HG03103 (cell line): Measurements from ENCODE around the gene LMO7.
"Not testable (repeated sequence)": the region's sequence is repeated elsewhere in the genome, so short reads cannot be mapped to it uniquely, and the experiment has no call there.

Source experiments
- ATAC-seq: cut with Tn5 transposase; IDR thresholded peaks from one replicate; pipeline ENCODE4 v1.9.1; 2021; ENCODE audit warnings: low read depth; ENCODE audit not compliant: unreplicated experiment

The LMO7 gene

DNA sequence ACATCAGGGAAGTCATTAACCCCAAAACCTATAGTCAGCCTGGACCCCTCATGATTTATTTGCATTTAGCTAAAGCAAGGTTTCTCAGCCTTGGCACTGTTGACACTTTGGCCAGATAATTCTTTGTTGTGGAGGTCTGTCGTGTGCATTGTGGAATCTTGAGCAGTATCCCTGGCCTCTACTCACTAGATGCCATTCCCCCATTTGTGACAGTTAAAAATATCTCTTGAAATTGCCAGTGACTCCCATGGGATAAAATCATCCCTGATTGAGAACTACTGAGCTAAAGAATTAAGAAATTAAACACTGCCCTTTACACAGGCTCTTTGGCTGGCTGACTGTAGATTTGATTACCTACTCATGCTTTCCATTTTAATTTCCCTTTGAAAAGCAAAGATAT lies 102.7 kb downstream of the LMO7 start:
- no peak for ATAC-seq

DNA sequence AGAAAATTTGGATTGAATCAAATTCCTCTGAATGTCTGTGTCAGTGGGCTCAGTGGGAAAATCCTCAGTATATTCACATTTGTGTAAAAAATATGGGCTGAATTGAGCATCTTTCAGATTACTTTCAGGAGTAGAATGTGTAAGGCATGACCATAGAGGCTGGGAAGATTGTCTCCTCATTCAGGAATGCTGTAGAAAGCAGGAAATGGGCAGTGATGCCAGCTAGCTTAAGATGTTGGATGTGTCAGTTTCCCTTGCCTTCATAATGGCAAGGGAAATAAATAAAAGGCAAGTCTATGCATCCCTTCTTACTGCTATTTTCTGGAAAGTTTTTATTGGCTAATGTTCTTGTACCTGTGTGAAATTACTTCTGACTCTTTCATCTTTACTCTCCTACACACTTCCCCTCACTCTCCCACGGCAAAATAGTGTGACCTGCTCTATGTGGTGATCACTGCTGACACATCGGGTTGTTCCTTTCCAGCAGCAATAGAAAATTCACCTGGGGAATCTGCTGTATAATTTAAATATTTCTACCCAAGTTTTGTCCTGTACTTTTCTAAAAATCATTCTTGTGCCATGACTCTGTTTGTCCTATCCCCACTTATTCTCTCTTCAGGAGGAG lies 103.2 kb downstream of the LMO7 start:
- ATAC-seq: no peak

DNA sequence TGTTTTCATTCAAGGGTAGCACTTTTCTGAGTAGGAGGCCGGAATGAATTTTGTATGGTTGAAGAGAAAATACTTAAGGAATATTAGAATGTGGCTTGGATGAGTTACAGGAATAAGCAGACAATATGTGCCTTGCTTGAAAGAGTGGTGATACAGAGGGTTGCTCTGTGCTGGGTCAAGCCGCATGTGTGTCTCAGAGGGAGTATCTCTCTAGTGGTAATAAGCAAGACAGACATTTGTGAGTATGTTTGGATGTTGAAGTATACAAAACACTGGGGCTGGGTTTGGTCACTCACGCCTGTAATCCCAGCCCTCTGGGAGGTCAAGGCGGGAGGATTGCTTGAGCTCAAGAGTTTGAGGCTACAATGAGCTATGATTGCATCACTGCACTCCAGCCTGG lies 103.9 kb downstream of the LMO7 start:
- ATAC-seq: no peak

DNA sequence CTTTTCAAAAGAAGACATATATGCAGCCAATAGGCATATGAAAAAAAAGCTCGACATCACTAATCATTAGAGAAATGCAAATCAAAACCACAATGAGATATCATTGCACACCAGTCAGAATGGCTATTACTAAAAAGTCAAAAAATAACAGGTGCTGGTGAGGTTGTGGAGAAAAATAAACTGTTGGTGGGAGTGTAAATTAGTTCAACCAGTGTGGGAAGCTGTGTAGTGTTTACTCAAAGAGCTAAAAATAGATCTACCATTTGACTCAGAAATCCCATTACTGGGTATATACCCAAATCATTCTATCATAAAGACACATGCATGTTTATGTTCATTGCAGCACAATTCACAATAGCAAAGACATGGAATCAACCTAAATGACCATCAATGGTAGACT lies 106.9 kb downstream of the LMO7 start:
- not testable (repeated sequence) for ATAC-seq

DNA sequence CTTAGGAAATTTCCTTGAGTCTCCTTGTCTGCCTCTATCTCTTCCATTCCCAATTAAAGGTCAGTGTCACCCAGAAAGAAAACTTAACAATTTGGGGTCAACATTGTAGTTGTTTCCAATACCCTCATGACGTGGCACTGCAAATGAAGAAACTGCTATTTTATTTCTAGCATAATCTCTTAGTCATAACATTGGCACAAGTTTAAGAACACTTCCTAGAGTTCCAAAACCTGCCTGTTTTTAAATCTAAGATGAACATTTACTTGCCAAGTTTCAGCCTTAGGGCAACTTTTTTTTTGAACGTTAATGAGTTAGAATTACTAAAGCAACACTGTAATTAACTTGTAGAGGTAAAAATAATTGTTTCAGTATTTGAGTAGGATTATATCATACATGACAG lies 108.0 kb downstream of the LMO7 start:
- ATAC-seq: no peak

DNA sequence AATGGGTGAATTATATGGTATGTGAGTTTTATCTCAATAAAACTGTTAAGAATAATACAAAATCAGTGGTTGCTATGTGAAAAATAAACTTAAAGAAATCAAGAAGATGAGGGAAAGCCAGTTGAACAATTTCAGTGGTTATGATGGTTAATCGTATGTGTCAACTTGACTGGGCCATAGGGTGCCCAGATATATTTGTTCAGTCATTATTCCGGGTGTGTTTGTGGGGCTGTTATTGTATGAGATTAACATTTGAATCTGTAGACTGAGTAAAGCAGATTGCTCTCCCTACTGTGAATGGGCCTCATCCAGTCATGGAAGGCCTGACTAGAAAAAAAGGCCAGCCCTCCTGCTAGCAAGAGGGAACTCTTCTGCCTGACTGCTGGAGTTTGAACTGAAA lies 109.3 kb downstream of the LMO7 start:
- ATAC-seq: no peak

DNA sequence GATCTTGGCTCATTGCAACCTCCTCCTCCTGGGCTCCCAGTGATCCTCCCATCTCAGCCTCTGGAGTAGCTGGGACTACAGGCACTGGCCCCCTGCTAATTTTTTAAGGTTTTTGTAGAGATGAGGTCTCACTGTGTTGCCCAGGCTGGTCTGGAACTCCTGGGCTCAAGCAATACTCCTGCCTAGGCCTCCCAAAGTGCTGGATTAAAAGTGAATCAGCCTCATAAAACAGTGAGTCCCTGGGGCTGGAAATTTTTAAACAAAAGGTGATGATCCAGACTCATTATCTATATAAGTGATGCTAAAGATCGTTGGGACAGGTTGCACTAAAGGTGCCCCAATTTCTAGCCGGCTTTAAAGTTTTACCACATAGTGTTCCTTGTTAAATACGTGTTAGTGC lies 112.7 kb downstream of the LMO7 start:
- ATAC-seq: no peak

DNA sequence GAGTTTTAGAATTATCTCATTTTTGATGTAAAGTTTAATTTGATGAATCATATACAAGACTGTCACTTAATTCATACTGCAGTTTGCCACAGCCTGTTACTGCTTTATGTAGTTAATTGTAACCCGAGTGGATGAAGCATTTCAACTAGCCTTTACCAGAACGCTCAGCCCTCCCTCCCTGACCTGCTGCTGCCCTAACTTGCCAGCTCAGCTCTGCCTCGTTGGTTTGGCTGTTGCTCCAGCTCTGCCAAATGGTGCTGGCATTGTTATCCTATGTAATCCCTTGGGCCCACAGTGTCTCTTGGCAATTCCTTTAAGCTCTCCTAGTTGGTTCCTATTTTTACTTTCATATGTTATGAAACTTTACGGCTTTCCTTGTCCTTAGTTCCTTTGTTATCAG lies 113.3 kb downstream of the LMO7 start:
- no peak for ATAC-seq

DNA sequence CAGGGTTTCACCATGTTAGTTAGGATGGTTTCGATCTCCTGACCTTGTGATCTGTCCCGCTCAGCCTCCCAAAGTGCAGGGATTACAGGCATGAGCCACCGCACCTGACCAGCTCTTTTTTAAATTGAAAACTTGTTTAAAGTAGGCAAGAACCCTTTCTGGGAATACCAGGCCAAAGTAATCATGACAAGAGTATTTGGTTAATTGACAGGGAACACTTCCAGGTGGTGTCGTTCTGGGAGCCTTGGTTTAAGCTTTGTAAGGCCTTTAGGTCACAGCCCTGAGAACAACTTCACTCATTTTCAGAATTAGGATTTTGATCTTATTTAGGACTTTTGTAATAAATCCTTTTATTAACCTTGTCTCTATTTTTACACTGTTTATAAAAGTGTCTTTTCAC lies 115.2 kb downstream of the LMO7 start:
- ATAC-seq: no peak

DNA sequence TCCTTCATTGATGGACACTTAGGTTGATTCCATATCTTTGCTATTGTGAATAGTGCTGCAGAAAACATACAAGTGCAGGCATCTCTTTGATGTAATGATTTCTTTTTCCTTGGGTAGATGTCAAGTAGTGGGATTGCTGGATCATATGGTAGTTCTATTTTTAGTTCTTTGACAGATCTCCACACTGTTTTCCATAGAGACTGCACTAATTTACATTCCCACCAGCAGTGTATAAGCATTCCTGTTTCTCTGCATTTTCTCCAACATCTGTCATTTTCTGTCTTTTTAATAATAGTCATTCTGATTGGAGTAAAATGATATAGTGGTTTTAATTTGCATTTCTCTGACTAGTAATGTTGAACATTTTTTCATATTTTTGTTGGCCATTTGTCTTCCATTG lies 116.7 kb downstream of the LMO7 start:
- ATAC-seq: no peak

DNA sequence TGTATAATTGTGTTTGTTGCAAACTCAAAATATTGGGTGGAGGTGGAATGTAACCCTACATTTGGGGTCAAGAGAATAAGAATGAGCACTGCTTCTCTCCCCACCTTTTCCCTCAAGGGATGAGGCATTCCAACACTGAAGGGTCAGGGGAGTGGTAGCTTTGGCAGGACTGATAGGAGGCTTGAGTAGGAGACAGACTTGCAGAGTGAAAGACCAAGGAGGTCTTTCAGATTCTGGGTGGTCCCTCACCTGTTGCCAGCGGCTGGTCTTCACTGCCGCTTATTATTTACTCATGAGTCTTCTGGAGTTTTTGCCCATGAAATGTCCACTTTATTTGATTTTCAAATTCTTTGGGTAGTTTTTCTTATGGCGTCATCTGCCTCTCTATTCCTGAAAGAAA lies 118.8 kb downstream of the LMO7 start:
- no peak for ATAC-seq

DNA sequence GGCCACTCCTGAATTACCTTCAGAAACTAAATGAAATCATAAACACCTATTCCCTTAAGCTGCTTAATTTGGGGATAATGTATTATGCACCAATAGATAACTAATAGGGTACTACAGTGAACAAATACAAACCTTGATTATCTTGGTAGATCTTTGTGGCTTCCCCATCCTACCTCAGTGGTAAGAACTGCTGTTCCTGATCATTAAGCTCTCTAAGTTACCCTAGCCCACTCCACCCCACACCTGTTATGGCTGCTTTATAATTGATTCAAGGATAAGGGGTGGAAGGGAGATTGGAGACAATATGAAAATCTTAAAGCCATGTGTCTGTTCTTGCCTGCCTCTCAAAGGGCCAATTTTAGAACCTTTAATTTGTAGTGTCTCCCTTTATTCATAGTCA lies 121.2 kb downstream of the LMO7 start:
- no peak for ATAC-seq

DNA sequence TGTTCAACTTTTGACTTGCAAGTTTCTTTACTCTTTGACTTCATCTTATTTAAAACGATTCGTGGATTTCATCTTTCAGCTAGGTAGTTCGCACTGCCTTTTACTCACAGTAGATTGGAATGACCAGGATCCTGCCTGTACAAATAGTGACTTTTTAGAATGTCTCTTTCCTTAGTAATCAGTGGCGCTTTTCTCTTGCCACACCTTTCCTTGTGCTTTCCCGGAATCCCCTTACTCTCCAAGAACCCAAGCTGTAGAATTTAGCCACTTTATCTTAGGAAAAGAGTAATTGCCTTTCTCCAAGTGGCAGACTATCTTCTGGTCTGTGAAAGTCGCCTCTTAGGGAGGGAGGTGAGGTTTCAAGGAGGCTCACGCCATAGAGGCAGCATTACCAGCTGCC lies 123.4 kb downstream of the LMO7 start:
- ATAC-seq: no peak

DNA sequence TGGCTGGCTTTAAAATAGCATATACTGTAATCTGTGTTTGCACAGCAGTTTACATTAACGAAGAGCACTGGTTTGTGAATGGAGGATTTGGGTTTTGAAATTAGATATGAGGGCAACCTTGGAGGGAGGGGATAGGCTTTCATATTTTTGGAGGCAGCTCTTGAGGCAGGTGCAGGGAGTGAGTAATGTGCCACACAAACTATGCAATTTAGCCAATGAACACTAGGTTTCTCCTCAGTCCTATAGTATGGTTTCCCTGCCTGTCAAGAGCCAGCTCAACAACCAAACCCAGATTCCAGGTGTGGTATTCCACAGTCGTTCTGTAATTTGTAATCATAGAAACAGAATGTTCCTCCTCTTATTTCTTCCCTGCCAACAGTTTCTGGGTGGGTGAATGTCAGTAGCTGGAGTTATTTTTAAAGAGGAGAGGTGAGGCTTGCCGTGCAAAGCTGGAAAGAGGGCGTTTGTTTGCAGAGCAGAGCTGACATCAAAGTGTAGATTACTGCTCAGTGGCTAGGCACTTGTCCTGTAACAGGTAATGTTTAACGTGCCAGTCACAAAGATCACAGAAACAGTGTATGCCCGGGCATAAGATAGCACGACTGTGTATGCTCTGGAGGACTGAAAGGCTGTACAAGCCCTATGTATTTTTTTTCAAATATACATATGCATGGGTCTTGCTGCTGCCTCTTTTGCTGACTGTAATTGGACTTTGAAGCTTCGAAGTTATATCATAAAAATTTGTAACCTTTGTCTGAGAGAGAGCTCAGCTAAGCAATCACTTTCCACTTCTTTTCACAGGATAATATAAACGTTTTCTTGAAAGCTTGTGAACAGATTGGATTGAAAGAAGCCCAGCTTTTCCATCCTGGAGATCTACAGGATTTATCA lies 124.2 kb downstream of the LMO7 start:
- ATAC-seq: no peak

DNA sequence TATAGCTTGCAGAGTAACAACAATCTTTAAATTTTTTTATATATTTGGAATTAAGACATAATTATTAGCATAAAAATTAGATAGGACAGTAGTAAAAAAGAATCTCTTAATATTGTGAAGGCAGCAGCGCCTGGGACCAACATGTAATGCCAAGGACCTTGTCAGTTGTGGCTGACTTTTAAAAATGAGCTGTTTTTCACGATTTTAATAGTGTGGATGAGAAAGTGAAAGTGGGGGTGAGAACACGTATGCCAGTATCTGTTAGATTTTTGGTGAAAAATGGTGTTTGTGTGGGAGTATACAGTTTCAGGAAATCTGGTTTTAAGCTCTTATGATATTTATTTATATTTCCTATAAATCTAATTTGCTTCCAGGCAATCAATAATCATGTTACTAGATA lies 125.2 kb downstream of the LMO7 start:
- ATAC-seq: peak; percentile 32

DNA sequence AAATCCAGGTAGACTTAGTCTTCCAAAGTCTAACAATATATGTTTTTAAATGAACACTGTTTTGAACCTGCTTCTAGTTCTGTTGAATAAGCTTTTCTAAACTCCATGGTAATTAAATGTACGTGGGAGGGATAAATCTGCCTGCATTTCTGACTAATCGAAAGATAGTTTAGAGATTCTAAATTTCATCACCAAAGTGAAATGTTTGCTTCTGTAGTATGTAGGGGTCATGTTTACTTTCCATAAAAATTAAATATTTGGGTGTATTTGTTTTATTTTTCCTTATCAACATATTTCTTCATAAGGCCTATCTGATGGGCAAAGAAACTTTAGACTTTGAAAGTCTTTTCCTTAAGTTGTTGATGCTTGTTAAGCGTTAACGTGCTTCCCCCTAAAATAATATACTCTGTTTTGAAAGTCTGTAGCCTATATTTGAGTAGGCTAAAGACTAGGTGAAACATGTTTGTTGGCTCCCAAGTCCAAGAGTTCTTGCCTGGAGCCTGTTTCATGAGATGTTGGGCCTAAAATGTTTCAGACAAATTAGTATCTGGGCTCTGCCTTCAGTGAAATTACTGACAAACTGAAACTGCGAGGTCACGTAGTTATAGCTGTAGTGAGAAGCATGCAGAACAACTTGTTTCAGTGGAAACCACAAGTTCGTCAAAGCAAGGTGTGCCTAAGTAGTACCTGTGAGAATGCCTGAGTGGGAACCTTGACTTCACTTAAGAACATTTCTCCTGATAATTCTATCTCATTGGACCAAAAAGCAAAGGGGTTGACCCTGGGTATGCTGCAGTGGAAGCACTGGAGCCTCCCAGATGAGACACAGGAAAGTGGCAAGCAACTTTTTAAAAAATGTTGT lies 126.2 kb downstream of the LMO7 start:
- ATAC-seq: peak; percentile 92

DNA sequence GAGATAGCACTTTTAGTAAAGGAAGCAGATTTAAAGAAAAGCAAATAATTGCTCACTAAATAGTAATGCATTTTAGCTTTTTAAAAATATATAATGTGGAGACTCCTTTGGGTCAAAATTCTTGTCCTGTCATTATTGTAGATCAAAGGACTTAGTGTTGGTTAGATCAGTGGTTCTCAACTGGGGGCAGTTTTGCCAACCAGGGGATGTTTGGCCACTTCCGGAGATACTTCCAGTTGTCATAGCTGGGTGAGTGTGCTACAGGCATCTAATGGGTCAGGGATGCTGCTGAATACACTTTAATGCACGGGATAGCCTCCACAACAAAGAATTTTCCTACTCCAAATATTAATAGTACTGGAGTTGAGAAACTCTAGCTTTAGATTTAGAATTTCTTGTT lies 126.8 kb downstream of the LMO7 start:
- no peak for ATAC-seq

DNA sequence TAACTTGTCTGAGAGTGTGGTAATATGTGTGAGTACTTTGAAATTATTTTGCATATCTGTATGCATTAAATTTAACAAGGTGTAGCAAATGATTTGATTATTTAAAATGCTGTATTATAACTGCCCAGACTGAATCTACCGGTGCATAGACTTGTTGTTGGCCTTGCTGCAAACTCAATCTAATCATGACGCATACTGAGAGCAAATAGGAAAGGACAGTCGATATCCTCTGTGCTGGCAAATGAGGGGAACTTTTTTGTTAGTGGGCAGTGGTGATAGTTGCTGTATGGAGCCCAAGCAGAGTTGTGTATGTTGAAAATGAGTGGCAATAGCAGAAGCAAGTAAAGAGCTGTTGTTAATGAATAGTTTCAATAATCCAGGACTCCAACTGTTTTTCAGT lies 127.4 kb downstream of the LMO7 start:
- no peak for ATAC-seq

DNA sequence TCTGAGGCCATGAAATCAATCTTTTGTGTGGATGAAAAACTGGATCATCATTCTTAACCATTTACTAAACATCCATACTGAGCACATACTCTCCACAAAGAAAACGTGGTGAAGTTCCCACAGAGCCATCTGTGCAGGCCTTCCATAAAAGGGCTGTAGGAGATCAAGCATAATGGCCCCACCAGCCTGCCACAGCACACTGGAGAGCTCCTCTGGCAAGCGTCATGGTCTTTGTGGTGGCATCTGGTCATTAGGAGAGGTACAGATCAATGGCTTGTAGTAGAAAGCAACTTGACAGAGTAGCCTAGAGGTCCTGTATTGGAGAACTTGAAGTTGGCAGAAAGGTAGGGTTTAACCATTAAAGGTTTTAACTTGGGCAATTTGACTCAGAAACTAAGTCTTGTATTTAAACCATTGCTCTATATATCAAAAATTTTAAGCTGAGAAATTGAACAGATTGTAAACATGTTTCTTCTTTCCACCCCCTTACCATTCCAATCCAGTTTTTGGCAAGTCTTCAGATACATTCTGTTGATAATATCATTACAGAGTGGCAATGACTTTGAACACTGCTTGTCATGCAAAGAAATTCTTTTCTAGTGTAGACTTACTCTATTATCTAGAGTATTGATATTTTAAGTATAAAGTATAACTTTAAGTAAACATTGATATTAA lies 128.3 kb downstream of the LMO7 start:
- no peak for ATAC-seq

DNA sequence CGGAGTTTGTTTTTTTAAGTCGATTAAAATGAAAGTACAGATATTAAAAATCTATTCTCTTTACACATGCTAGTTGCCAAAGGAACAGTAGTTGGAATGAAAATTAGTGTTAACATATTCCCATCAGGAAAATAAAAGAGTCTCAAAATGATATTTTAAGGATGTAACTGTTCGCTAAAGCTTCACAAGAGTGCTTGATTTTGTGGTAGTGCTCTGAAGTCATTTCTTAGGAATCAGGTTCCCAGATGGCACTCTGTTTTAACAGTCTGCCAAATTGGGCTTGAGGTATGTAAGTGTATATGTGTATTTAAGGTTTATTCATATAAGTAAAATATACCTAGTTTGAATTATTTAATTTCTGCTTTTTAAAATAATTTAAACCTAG lies 128.8 kb downstream of the LMO7 start:
- ATAC-seq: no peak

DNA sequence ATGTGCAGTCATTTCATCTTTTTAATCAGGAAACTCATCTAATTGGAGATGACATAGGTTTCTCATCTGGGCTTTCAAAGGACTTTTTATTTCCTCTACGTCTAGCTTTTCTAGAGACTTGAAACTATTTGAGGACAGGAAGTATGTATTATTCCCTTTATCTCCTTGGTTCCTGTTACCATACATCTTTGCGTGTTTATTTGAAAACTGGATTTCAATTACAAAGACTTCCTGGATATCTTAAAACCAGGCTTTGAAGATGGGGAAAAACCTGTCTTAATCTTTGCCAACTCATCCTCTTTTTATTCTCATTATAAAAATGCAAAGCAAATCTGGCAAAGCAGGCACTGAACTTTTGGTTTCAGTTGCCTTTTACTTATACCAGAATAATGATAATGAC lies 130.5 kb downstream of the LMO7 start:
- no peak for ATAC-seq
